Loucy (cell line): ENCODE measurements around the gene CDPF1.

Source experiments
- H2AFZ ChIP-seq: fragments of 200-600 bp; sonication (generic); 2 replicates; pipeline ENCODE4 v1.6.0; 2016; ENCODE audit warnings: antibody characterized with exemption, mild to moderate bottlenecking, low read length, moderate library complexity
- H3F3A ChIP-seq: fragments of 200-600 bp; 2 replicates; pipeline ENCODE4 v1.6.0; 2016; ENCODE audit warnings: antibody characterized with exemption, low read depth, mild to moderate bottlenecking
- H3K27me3 ChIP-seq: fragments of 200-600 bp; sonication (generic); 2 replicates; pipeline ENCODE4 v1.6.1; 2014; ENCODE audit warnings: low read length, mild to moderate bottlenecking; ENCODE audit not compliant: insufficient read depth, poor library complexity, severe bottlenecking
- H3K36me3 ChIP-seq: fragments of 200-600 bp; sonication (generic); 2 replicates; pipeline ENCODE4 v1.6.1; 2016; ENCODE audit warnings: low read length; ENCODE audit not compliant: insufficient read depth
- H3K4me1 ChIP-seq: fragments of 200-600 bp; sonication (generic); 2 replicates; pipeline ENCODE4 v1.5.1; 2014; ENCODE audit warnings: low read length, mild to moderate bottlenecking; ENCODE audit not compliant: insufficient read depth, poor library complexity, severe bottlenecking
- H3K4me2 ChIP-seq: fragments of 200-600 bp; sonication (generic); 2 replicates; pipeline ENCODE4 v1.6.0; 2014; ENCODE audit warnings: antibody characterized with exemption, low read length, low read depth, mild to moderate bottlenecking; ENCODE audit not compliant: poor library complexity, severe bottlenecking
- H3K4me3 ChIP-seq: fragments of 200-600 bp; sonication (generic); 2 replicates; pipeline ENCODE4 v1.5.1; 2014; ENCODE audit warnings: low read length, mild to moderate bottlenecking, mixed read lengths; ENCODE audit not compliant: poor library complexity, severe bottlenecking
- H3K79me2 ChIP-seq: fragments of 200-600 bp; sonication (generic); 2 replicates; pipeline ENCODE4 v1.6.1; 2014; ENCODE audit warnings: low read length; ENCODE audit not compliant: insufficient read depth
- H3K9ac ChIP-seq: fragments of 200-600 bp; sonication (generic); 2 replicates; pipeline ENCODE4 v1.6.0; 2014; ENCODE audit warnings: mild to moderate bottlenecking, low read depth, low read length, moderate library complexity; ENCODE audit not compliant: poor library complexity, severe bottlenecking
- H3K9me2 ChIP-seq: fragments of 200-600 bp; sonication (generic); replicated peaks from 2 replicates; pipeline ENCODE4 v1.6.1; 2016; ENCODE audit warnings: low read depth, low read length, mixed read lengths
- H3K9me3 ChIP-seq: fragments of 200-600 bp; sonication (generic); 2 replicates; pipeline ENCODE4 v1.6.1; 2014; ENCODE audit warnings: mild to moderate bottlenecking, antibody characterized with exemption, low read length, low read depth; ENCODE audit not compliant: insufficient read depth
- H4K20me1 ChIP-seq: fragments of 200-600 bp; sonication (generic); 2 replicates; pipeline ENCODE4 v1.6.0; 2014; ENCODE audit warnings: antibody characterized with exemption, low read length, mild to moderate bottlenecking; ENCODE audit not compliant: insufficient read depth, poor library complexity, severe bottlenecking
- EZH2phosphoT487 ChIP-seq: fragments of 200-600 bp; IDR thresholded peaks from 2 replicates; pipeline ENCODE4 v1.6.1; 2018; ENCODE audit warnings: antibody characterized with exemption, mild to moderate bottlenecking, moderate library complexity, borderline replicate concordance
- TF ChIP-seq, protein P1 (sequence below): fragments of 200-600 bp; sonication (generic); conservative IDR thresholded peaks from 2 replicates; pipeline ENCODE4 v1.5.1; 2014; ENCODE audit warnings: mild to moderate bottlenecking, antibody characterized with exemption, low read length

The CDPF1 gene

DNA sequence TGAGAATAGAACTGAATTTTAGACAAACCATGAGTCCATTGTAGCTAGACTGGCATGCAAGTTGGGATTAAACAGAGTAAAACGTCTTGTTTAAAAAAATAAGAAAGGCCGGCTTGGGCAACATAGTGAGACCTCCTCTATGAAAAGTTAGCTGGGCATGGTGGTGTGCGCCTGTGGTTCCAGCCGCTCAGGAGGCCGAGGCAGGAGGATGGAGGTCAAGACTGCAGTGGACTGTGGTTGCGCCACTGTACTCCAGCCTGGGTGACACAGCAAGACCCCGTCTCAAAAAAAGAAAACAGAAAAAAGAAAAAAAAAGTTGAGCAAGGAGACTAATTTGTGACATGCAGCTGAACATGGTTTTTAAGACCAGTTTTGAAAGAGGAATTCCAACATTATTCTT lies 23.5 kb downstream of the CDPF1 start:
- Histone ChIP-seq H4K20me1 (no peaks in the 10 kb centered on the region), H3K4me3 (no peak overlapping the region), H3K9me3 (no peaks in the 10 kb centered on the region), H2AFZ (no peak overlapping the region), H3K79me2 (no peaks in the 10 kb centered on the region), H3K27me3 (no peaks in the 10 kb centered on the region), H3K4me2 (no peak overlapping the region), H3K9ac (no peak overlapping the region), H3K9me2 (no peaks in the 10 kb centered on the region), H3F3A (no peaks in the 10 kb centered on the region; the same call in 1 of the 2 replicates), H3K4me1 (peaks cover 14% of the 10 kb centered on the region), H3K36me3 (peaks cover 22% of the 10 kb centered on the region; the same call in 1 of the 2 replicates)
- no peak for TF ChIP-seq EZH2phosphoT487
- TF ChIP-seq, protein P1, sequence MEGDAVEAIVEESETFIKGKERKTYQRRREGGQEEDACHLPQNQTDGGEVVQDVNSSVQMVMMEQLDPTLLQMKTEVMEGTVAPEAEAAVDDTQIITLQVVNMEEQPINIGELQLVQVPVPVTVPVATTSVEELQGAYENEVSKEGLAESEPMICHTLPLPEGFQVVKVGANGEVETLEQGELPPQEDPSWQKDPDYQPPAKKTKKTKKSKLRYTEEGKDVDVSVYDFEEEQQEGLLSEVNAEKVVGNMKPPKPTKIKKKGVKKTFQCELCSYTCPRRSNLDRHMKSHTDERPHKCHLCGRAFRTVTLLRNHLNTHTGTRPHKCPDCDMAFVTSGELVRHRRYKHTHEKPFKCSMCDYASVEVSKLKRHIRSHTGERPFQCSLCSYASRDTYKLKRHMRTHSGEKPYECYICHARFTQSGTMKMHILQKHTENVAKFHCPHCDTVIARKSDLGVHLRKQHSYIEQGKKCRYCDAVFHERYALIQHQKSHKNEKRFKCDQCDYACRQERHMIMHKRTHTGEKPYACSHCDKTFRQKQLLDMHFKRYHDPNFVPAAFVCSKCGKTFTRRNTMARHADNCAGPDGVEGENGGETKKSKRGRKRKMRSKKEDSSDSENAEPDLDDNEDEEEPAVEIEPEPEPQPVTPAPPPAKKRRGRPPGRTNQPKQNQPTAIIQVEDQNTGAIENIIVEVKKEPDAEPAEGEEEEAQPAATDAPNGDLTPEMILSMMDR = no peak

DNA sequence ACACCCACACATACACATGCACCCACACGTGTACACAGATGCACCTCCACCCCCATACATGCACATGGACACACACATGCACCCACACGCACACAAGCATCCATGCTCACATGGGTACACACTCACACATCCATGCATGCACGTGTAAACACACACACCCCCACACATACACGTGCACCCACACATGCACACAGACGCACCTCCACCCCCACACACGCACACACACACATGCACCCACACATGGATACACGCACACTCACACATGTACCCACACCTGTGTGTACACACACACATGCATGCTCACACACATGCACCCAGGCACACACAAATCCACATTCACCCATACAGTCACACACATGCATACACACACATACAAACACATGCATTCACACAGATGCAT lies 24.5 kb downstream of the CDPF1 start:
- H3F3A ChIP-seq = no peaks in the 10 kb centered on the region; the same call in 1 of the 2 replicates
- H4K20me1 ChIP-seq = no peaks in the 10 kb centered on the region
- H3K36me3 ChIP-seq = peaks cover 30% of the 10 kb centered on the region; the same call in 1 of the 2 replicates
- no peaks in the 10 kb centered on the region for H3K9me3 ChIP-seq
- no peak overlapping the region for H3K4me3 ChIP-seq
- no peaks in the 10 kb centered on the region for H3K9me2 ChIP-seq
- no peak overlapping the region for H2AFZ ChIP-seq
- TF ChIP-seq EZH2phosphoT487 = no peak
- TF ChIP-seq, protein P1 = no peak
- H3K4me1 ChIP-seq = peaks cover 11% of the 10 kb centered on the region
- H3K4me2 ChIP-seq = no peak overlapping the region
- H3K9ac ChIP-seq = no peak overlapping the region
- H3K79me2 ChIP-seq = no peaks in the 10 kb centered on the region
- H3K27me3 ChIP-seq = no peaks in the 10 kb centered on the region

DNA sequence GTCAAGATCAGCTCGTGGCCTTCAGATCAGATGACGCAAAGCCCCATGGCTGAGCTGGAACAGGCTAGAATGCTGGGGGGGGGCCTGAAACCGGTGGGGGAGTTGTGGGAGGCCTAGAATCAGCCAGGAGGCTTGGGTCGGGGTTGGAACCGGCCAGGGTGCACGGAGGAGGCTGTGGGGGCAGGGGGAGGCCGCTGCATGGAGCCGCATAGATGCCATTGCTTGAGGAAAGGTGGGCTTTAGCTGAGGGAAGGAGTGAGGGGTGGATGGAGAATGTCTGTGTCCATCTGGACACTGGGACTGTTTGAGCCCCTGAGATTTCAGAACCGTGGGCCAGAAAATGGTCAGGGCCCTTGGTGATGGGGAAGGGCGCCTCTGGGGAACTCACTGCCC lies 25.2 kb downstream of the CDPF1 start:
- H3K9me3 ChIP-seq = no peaks in the 10 kb centered on the region
- H3K27me3 ChIP-seq = no peaks in the 10 kb centered on the region
- peaks cover 37% of the 10 kb centered on the region; the same call in 1 of the 2 replicates for H3K36me3 ChIP-seq
- H3K9ac ChIP-seq = no peak overlapping the region
- H3K4me2 ChIP-seq = no peak overlapping the region
- no peaks in the 10 kb centered on the region for H3K79me2 ChIP-seq
- peaks cover 4% of the 10 kb centered on the region for H3K4me1 ChIP-seq
- no peaks in the 10 kb centered on the region; the same call in 1 of the 2 replicates for H3F3A ChIP-seq
- no peak overlapping the region for H3K4me3 ChIP-seq
- no peaks in the 10 kb centered on the region for H4K20me1 ChIP-seq
- TF ChIP-seq, protein P1 = no peak
- H3K9me2 ChIP-seq = no peaks in the 10 kb centered on the region
- H2AFZ ChIP-seq = no peak overlapping the region
